Naive thymus-derived CD4-positive, alpha-beta T cell (primary cell): ENCODE data around the gene PSAPL1. TPM values are rescaled to one million over a fixed set of nuclear protein-coding genes. Genes with fewer than 3 reads are reported as not detected.

ENCODE experiments used
- ATAC-seq: fragments of 150-1000 bp; cut with Tn5 transposase; 2 replicates; pipeline ENCODE4 v1.10.0; 2021; ENCODE audit warnings: mild to moderate bottlenecking, moderate library complexity
- CTCF ChIA-PET: fragments of 350-600 bp; sonication (Branson Sonifier 250); formaldehyde crosslinking; loops from one replicate; lab custom pipeline; 2021; ENCODE audit warnings: antibody characterized with exemption; lab: Charles Lee
- POLR2A ChIA-PET: fragments of 350-600 bp; sonication (Branson Sonifier 250); formaldehyde crosslinking; loops from one replicate; lab custom pipeline; 2021; ENCODE audit warnings: antibody characterized with exemption, inconsistent platforms; lab: Charles Lee
- DNase-seq, 9 donors: peaks; one replicate each; pipeline versions ENCODE4 v3.0.0 to v3.0.0-alpha.2; 2020 to 2022; ENCODE audit warnings: mixed read lengths in 1 of 9
- H3K27ac ChIP-seq: one replicate; pipeline ENCODE4 v1.7.0; 2013; ENCODE audit warnings: mild to moderate bottlenecking, low read depth, low read length, moderate library complexity
- H3K27me3 ChIP-seq, 2 donors: one replicate each; pipeline ENCODE4 v1.7.0; 2013; ENCODE audit warnings: low read length in 2 of 2, mild to moderate bottlenecking in 2 of 2, moderate library complexity in 2 of 2; ENCODE audit not compliant: control insufficient read depth in 2 of 2, insufficient read depth in 2 of 2
- H3K36me3 ChIP-seq, 3 experiments: 1 replicate in 2 of 3; 2 replicates in 1 of 3; pipeline ENCODE4 v1.7.0; 2013; ENCODE audit warnings: low read length in 3 of 3, mild to moderate bottlenecking in 3 of 3, moderate library complexity in 1 of 3; ENCODE audit not compliant: insufficient read depth in 3 of 3, control insufficient read depth in 2 of 3
- H3K4me1 ChIP-seq, 2 donors: one replicate each; pipeline ENCODE4 v1.7.0; 2013; ENCODE audit warnings: low read length in 2 of 2, mild to moderate bottlenecking in 2 of 2, moderate library complexity in 1 of 2; ENCODE audit not compliant: control insufficient read depth in 2 of 2, insufficient read depth in 2 of 2
- H3K4me3 ChIP-seq: 2 replicates; pipeline ENCODE4 v1.7.0; 2013; ENCODE audit warnings: mild to moderate bottlenecking, low read length
- H3K9me3 ChIP-seq, 3 experiments: 1 replicate in 2 of 3; 2 replicates in 1 of 3; pipeline ENCODE4 v1.7.0; 2013; ENCODE audit warnings: low read length in 3 of 3; ENCODE audit not compliant: control insufficient read depth in 2 of 3
- H3K27ac Mint-ChIP-seq, 9 donors: one replicate each; pipeline ENCODE4 v1.8.0; 2020 to 2022; ENCODE audit warnings: mixed read lengths in 9 of 9, mild to moderate bottlenecking in 8 of 9, moderate library complexity in 5 of 9, inconsistent platforms in 2 of 9
- H3K27me3 Mint-ChIP-seq, 5 donors: one replicate each; pipeline ENCODE4 v1.8.0; 2021 to 2022; ENCODE audit warnings: mixed read lengths in 5 of 5, mild to moderate bottlenecking in 1 of 5
- H3K36me3 Mint-ChIP-seq, 5 donors: one replicate each; pipeline ENCODE4 v1.8.0; 2020 to 2022; ENCODE audit warnings: mixed read lengths in 5 of 5, mild to moderate bottlenecking in 3 of 5, inconsistent platforms in 1 of 5
- H3K4me1 Mint-ChIP-seq, 7 donors: one replicate each; pipeline ENCODE4 v1.8.0; 2020 to 2022; ENCODE audit warnings: mixed read lengths in 7 of 7, mild to moderate bottlenecking in 3 of 7, inconsistent platforms in 1 of 7
- H3K4me3 Mint-ChIP-seq, 10 donors: one replicate each; pipeline ENCODE4 v1.8.0; 2020 to 2022; ENCODE audit warnings: mild to moderate bottlenecking in 10 of 10, mixed read lengths in 10 of 10, moderate library complexity in 6 of 10, inconsistent platforms in 2 of 10
- H3K9me3 Mint-ChIP-seq, 11 donors: one replicate each; pipeline ENCODE4 v1.8.0; 2020 to 2022; ENCODE audit warnings: mixed read lengths in 11 of 11, mild to moderate bottlenecking in 4 of 11, inconsistent platforms in 1 of 11, moderate library complexity in 1 of 11
- intact Hi-C, 2 donors: fragments of 100-400 bp; cut with micrococcal nuclease; formaldehyde crosslinking; loops; one replicate each; pipeline ENCODE4 v1.15.1; 2023
- polyA plus RNA-seq, 2 donors: library from polyadenylated mRNA; unstranded; fragments of 300-500 nt; fragmentation: Illumina TruSeq; gene quantifications; one replicate each; pipeline ENCODE4 v1.2.3, GENCODE V29; 2021
- total RNA-seq, 6 experiments: library from RNA in 5 of 6; stranded (reverse) in 5 of 6; gene quantifications; 1 replicate in 5 of 6; 2 replicates in 1 of 6; pipeline ENCODE4 v1.2.3 and lab custom pipeline; 2021 to 2026

The PSAPL1 gene
- not detected for total RNA-seq
- polyA plus RNA-seq, result not detected
- total RNA-seq (lab: John Stamatoyannopoulos, UW), result not detected

- Mint-ChIP-seq H3K36me3 (no peaks in the 10 kb centered on the region), H3K27ac (no peak within 1 kb of the TSS), H3K4me1 (no peaks in the 10 kb centered on the region), H3K4me3 (no peak within 1 kb of the TSS), H3K9me3 (peaks cover 0 to 4% (median 0%) of the 10 kb centered on the region in 11 donors), H3K27me3 (peaks cover 0 to 9% (median 6%) of the 10 kb centered on the region in 5 donors)
- ChIA-PET POLR2A (no interaction called here), CTCF (no interaction called here)
- Histone ChIP-seq H3K27me3 (no peaks in the 10 kb centered on the region), H3K4me1 (no peaks in the 10 kb centered on the region), H3K9me3 (no peaks in the 10 kb centered on the region), H3K27ac (no peak within 1 kb of the TSS), H3K36me3 (no peaks in the 10 kb centered on the region), H3K4me3 (no peak within 1 kb of the TSS)
- intact Hi-C loops, result no loop called here
- ATAC-seq, result no peak
- DNase-seq, result no peak
These were observed at the start of gene PSAPL1 for GRCh38 chr4:7434766-7435150. TSS of gene PSAPL1 (minus strand) at chr4:7434930. CDS start at chr4:7434879, 51 bp downstream.

- DNase-seq (no peak), ATAC-seq (no peak)
- Mint-ChIP-seq H3K27me3 (peaks cover 0 to 9% (median 5%) of the 10 kb centered on the region in 5 donors), H3K36me3 (no peaks in the 10 kb centered on the region), H3K9me3 (peaks cover 0 to 11% (median 0%) of the 10 kb centered on the region in 11 donors), H3K27ac (no peak overlapping the region), H3K4me1 (peaks cover 0 to 2% (median 0%) of the 10 kb centered on the region in 7 donors), H3K4me3 (no peak overlapping the region)
- intact Hi-C loops, result no loop called here
- H3K9me3 ChIP-seq, result no peaks in the 10 kb centered on the region
- ChIA-PET POLR2A (no interaction called here), CTCF (no interaction called here)
- H3K27me3 ChIP-seq, result no peaks in the 10 kb centered on the region
- H3K4me1 ChIP-seq, result no peaks in the 10 kb centered on the region
- no peaks in the 10 kb centered on the region for H3K36me3 ChIP-seq
- no peak overlapping the region for H3K27ac ChIP-seq
- no peak overlapping the region for H3K4me3 ChIP-seq
These were observed 46.5 kb upstream of the PSAPL1 start for GRCh38 chr4:7481227-7481626.

- Mint-ChIP-seq H3K27me3 (peaks cover 0 to 7% (median 5%) of the 10 kb centered on the region in 5 donors), H3K27ac (no peak overlapping the region), H3K4me1 (peaks cover 0 to 2% (median 0%) of the 10 kb centered on the region in 7 donors), H3K9me3 (peaks cover 0 to 11% (median 0%) of the 10 kb centered on the region in 11 donors), H3K36me3 (no peaks in the 10 kb centered on the region), H3K4me3 (no peak overlapping the region)
- no peaks in the 10 kb centered on the region for H3K27me3 ChIP-seq
- no peak overlapping the region for H3K4me3 ChIP-seq
- DNase-seq (no peak), ATAC-seq (no peak)
- intact Hi-C loops, result no loop called here
- ChIA-PET POLR2A (no interaction called here), CTCF (no interaction called here)
- H3K27ac ChIP-seq, result no peak overlapping the region
- H3K9me3 ChIP-seq, result no peaks in the 10 kb centered on the region
- H3K4me1 ChIP-seq, result no peaks in the 10 kb centered on the region
- no peaks in the 10 kb centered on the region for H3K36me3 ChIP-seq
These were observed 45.7 kb upstream of the PSAPL1 start for GRCh38 chr4:7480423-7480822.

- no peak overlapping the region for H3K27ac Mint-ChIP-seq
- no peaks in the 10 kb centered on the region for H3K9me3 ChIP-seq
- no peak overlapping the region for H3K4me3 ChIP-seq
- DNase-seq, result no peak
- POLR2A ChIA-PET, result no interaction called here
- H3K36me3 ChIP-seq, result no peaks in the 10 kb centered on the region
- H3K27me3 Mint-ChIP-seq, result peaks cover 0 to 5% (median 0%) of the 10 kb centered on the region in 5 donors
- no peaks in the 10 kb centered on the region for H3K36me3 Mint-ChIP-seq
- peaks cover 0 to 11% (median 0%) of the 10 kb centered on the region in 11 donors for H3K9me3 Mint-ChIP-seq
- ATAC-seq, result no peak
- H3K4me3 Mint-ChIP-seq, result no peak overlapping the region
- CTCF ChIA-PET, result no interaction called here
- peaks cover 0 to 2% (median 0%) of the 10 kb centered on the region in 7 donors for H3K4me1 Mint-ChIP-seq
- no peaks in the 10 kb centered on the region for H3K4me1 ChIP-seq
- intact Hi-C loops, result no loop called here
- H3K27ac ChIP-seq, result no peak overlapping the region
- no peaks in the 10 kb centered on the region for H3K27me3 ChIP-seq
These were observed 43.9 kb upstream of the PSAPL1 start for GRCh38 chr4:7478665-7479064.

GRCh38 chr4:7477695-7478094, 43.0 kb upstream of the PSAPL1 start:
- intact Hi-C loops, result no loop called here
- H3K36me3 Mint-ChIP-seq, result no peaks in the 10 kb centered on the region
- DNase-seq (no peak), ATAC-seq (no peak)
- ChIA-PET CTCF (no interaction called here), POLR2A (no interaction called here)
- H3K4me3 Mint-ChIP-seq, result peak overlapping the region in 1 of 10 donors; percentile 25
- Histone ChIP-seq H3K9me3 (no peaks in the 10 kb centered on the region), H3K27ac (no peak overlapping the region), H3K4me1 (no peaks in the 10 kb centered on the region), H3K27me3 (no peaks in the 10 kb centered on the region), H3K36me3 (no peaks in the 10 kb centered on the region), H3K4me3 (no peak overlapping the region)
- H3K9me3 Mint-ChIP-seq, result peaks cover 0 to 11% (median 0%) of the 10 kb centered on the region in 11 donors
- peaks cover 0 to 2% (median 0%) of the 10 kb centered on the region in 7 donors for H3K4me1 Mint-ChIP-seq
- peaks cover 3 to 7% (median 6%) of the 10 kb centered on the region in 5 donors for H3K27me3 Mint-ChIP-seq
- no peak overlapping the region for H3K27ac Mint-ChIP-seq

GRCh38 chr4:7476820-7477219, 42.1 kb upstream of the PSAPL1 start:
- Mint-ChIP-seq H3K4me1 (peaks cover 0 to 3% (median 0%) of the 10 kb centered on the region in 7 donors), H3K4me3 (no peak overlapping the region), H3K27ac (no peak overlapping the region), H3K36me3 (no peaks in the 10 kb centered on the region), H3K9me3 (peaks cover 0 to 9% (median 0%) of the 10 kb centered on the region in 11 donors), H3K27me3 (peaks cover 6 to 16% (median 13%) of the 10 kb centered on the region in 5 donors)
- DNase-seq, result no peak
- Histone ChIP-seq H3K27me3 (no peaks in the 10 kb centered on the region), H3K4me3 (no peak overlapping the region), H3K27ac (no peak overlapping the region), H3K4me1 (no peaks in the 10 kb centered on the region), H3K36me3 (no peaks in the 10 kb centered on the region), H3K9me3 (no peaks in the 10 kb centered on the region)
- CTCF ChIA-PET, result no interaction called here
- intact Hi-C loops, result no loop called here
- POLR2A ChIA-PET, result no interaction called here
- no peak for ATAC-seq

GRCh38 chr4:7475207-7475606, 40.5 kb upstream of the PSAPL1 start:
- H3K4me1 Mint-ChIP-seq, result peaks cover 0 to 3% (median 0%) of the 10 kb centered on the region in 7 donors

More at GRCh38 chr4:7475207-7475606, 40.5 kb upstream of the PSAPL1 start:
- Mint-ChIP-seq H3K36me3 (no peaks in the 10 kb centered on the region), H3K27ac (no peak overlapping the region), H3K27me3 (peaks cover 6 to 26% (median 21%) of the 10 kb centered on the region in 5 donors), H3K4me3 (no peak overlapping the region), H3K9me3 (peaks cover 0 to 2% (median 0%) of the 10 kb centered on the region in 11 donors)
- ChIA-PET CTCF (no interaction called here), POLR2A (no interaction called here)
- H3K4me1 ChIP-seq, result no peaks in the 10 kb centered on the region
- no peaks in the 10 kb centered on the region for H3K9me3 ChIP-seq
- intact Hi-C loops, result no loop called here
- no peak for DNase-seq
- no peak overlapping the region for H3K4me3 ChIP-seq
- H3K27me3 ChIP-seq, result no peaks in the 10 kb centered on the region
- H3K27ac ChIP-seq, result no peak overlapping the region
- H3K36me3 ChIP-seq, result no peaks in the 10 kb centered on the region
- ATAC-seq, result no peak
